Stimulated activated effector memory CD8-positive, alpha-beta T cell treated with anti-CD3 and anti-CD28 coated beads, Interleukin-12 subunit alpha, Interleukin-12 subunit beta, amount 100 ng/mL, for 72 hours (primary cell): Measurements from ENCODE around the gene COMT.
A peak's percentile ranks its signal among the peaks of the same experiment; 100 is the strongest.
"Not testable (repeated sequence)": the region's sequence is repeated elsewhere in the genome, so short reads cannot be mapped to it uniquely, and the experiment has no call there.

Experiments
- ATAC-seq: fragments of 150-1000 bp; cut with Tn5 transposase; 2 replicates; pipeline ENCODE4 v1.10.0; 2021
- DNase-seq, 2 donors: peaks; one replicate each; pipeline ENCODE4 v3.0.0; 2021 to 2022; ENCODE audit warnings: low spot score in 2 of 2
- H3K27ac Mint-ChIP-seq: one replicate; pipeline ENCODE4 v1.8.0; 2022; ENCODE audit warnings: mild to moderate bottlenecking, mixed read lengths
- H3K36me3 Mint-ChIP-seq: one replicate; pipeline ENCODE4 v1.8.0; 2022; ENCODE audit warnings: mild to moderate bottlenecking, mixed read lengths
- H3K4me1 Mint-ChIP-seq: one replicate; pipeline ENCODE4 v1.8.0; 2022; ENCODE audit warnings: mixed read lengths
- H3K4me3 Mint-ChIP-seq: one replicate; pipeline ENCODE4 v1.8.0; 2022; ENCODE audit warnings: mild to moderate bottlenecking, mixed read lengths
- H3K9me3 Mint-ChIP-seq: one replicate; pipeline ENCODE4 v1.8.0; 2022; ENCODE audit warnings: mixed read lengths

COMT gene

GRCh38 chr22:19904174-19904856 is 37.3 kb upstream of the COMT start:
- Mint-ChIP-seq H3K36me3 (no peaks in the 10 kb centered on the region), H3K27ac (no peak overlapping the region), H3K4me1 (peaks cover 1% of the 10 kb centered on the region), H3K4me3 (no peak overlapping the region), H3K9me3 (no peaks in the 10 kb centered on the region)
- ATAC-seq (no peak), DNase-seq (no peak)

GRCh38 chr22:19904935-19905334 is 36.6 kb upstream of the COMT start:
- no peak overlapping the region for H3K4me3 Mint-ChIP-seq

GRCh38 chr22:19905347-19906276 is 36.0 kb upstream of the COMT start:
- DNase-seq (no peak), ATAC-seq (no peak)
- no peaks in the 10 kb centered on the region for H3K9me3 Mint-ChIP-seq
- peaks cover 10% of the 10 kb centered on the region for H3K4me1 Mint-ChIP-seq
- H3K27ac Mint-ChIP-seq, result no peak overlapping the region
- H3K36me3 Mint-ChIP-seq, result no peaks in the 10 kb centered on the region
- H3K4me3 Mint-ChIP-seq, result no peak overlapping the region

More at GRCh38 chr22:19904935-19905334, 36.6 kb upstream of the COMT start:
- ATAC-seq (no peak), DNase-seq (no peak)
- Mint-ChIP-seq H3K9me3 (no peaks in the 10 kb centered on the region), H3K36me3 (no peaks in the 10 kb centered on the region), H3K27ac (no peak overlapping the region), H3K4me1 (peaks cover 8% of the 10 kb centered on the region)

- H3K4me1 Mint-ChIP-seq, ATAC-seq, H3K9me3 Mint-ChIP-seq, H3K4me3 Mint-ChIP-seq, H3K36me3 Mint-ChIP-seq, H3K27ac Mint-ChIP-seq, DNase-seq: not testable (repeated sequence)
Observed at GRCh38 chr22:19906864-19907263, 34.7 kb upstream of the COMT start.

- ATAC-seq, H3K4me1 Mint-ChIP-seq, H3K4me3 Mint-ChIP-seq, H3K27ac Mint-ChIP-seq, H3K36me3 Mint-ChIP-seq, DNase-seq, H3K9me3 Mint-ChIP-seq: not testable (repeated sequence)
Observed at GRCh38 chr22:19907902-19908301, 33.7 kb upstream of the COMT start.

- ATAC-seq (peak; percentile 90), DNase-seq (peak; percentile 67 to 87)
- H3K9me3 Mint-ChIP-seq, result no peaks in the 10 kb centered on the region
- H3K4me3 Mint-ChIP-seq, result no peak overlapping the region
- H3K36me3 Mint-ChIP-seq, result peaks cover 23% of the 10 kb centered on the region
- peak overlapping the region; percentile 68 for H3K27ac Mint-ChIP-seq
- peaks cover 10% of the 10 kb centered on the region for H3K4me1 Mint-ChIP-seq
Observed at GRCh38 chr22:19909350-19910179, 32.0 kb upstream of the COMT start.

- Mint-ChIP-seq H3K36me3 (peaks cover 30% of the 10 kb centered on the region), H3K27ac (peak overlapping the region; percentile 68), H3K4me1 (peaks cover 10% of the 10 kb centered on the region), H3K4me3 (no peak overlapping the region), H3K9me3 (no peaks in the 10 kb centered on the region)
- DNase-seq (no peak), ATAC-seq (no peak)
Observed at GRCh38 chr22:19910180-19910744, 31.3 kb upstream of the COMT start.

- Mint-ChIP-seq H3K36me3 (peaks cover 40% of the 10 kb centered on the region), H3K4me1 (peaks cover 10% of the 10 kb centered on the region), H3K4me3 (no peak overlapping the region), H3K9me3 (no peaks in the 10 kb centered on the region), H3K27ac (no peak overlapping the region)
- ATAC-seq (no peak), DNase-seq (no peak)
Observed at GRCh38 chr22:19911540-19912270, 29.9 kb upstream of the COMT start.

GRCh38 chr22:19912271-19912999 is 29.1 kb upstream of the COMT start:
- DNase-seq, result no peak
- Mint-ChIP-seq H3K4me3 (no peak overlapping the region), H3K9me3 (no peaks in the 10 kb centered on the region), H3K36me3 (peaks cover 40% of the 10 kb centered on the region), H3K27ac (no peak overlapping the region), H3K4me1 (peaks cover 10% of the 10 kb centered on the region)
- ATAC-seq, result no peak

- Mint-ChIP-seq H3K27ac (no peak overlapping the region), H3K4me3 (no peak overlapping the region), H3K4me1 (peaks cover 10% of the 10 kb centered on the region), H3K36me3 (peaks cover 40% of the 10 kb centered on the region), H3K9me3 (no peaks in the 10 kb centered on the region)
- DNase-seq (no peak), ATAC-seq (no peak)
Observed at GRCh38 chr22:19913337-19913936, 28.1 kb upstream of the COMT start.

GRCh38 chr22:19914201-19914943 is 27.2 kb upstream of the COMT start:
- Mint-ChIP-seq H3K9me3 (no peaks in the 10 kb centered on the region), H3K4me1 (peaks cover 8% of the 10 kb centered on the region), H3K36me3 (peaks cover 40% of the 10 kb centered on the region), H3K4me3 (no peak overlapping the region), H3K27ac (peak overlapping the region; percentile 30)
- no peak for ATAC-seq
- DNase-seq, result no peak

- ATAC-seq (no peak), DNase-seq (no peak)
- Mint-ChIP-seq H3K36me3 (peaks cover 40% of the 10 kb centered on the region), H3K27ac (no peak overlapping the region), H3K9me3 (no peaks in the 10 kb centered on the region), H3K4me1 (no peaks in the 10 kb centered on the region), H3K4me3 (no peak overlapping the region)
Observed at GRCh38 chr22:19915287-19915954, 26.2 kb upstream of the COMT start.

- no peaks in the 10 kb centered on the region for H3K4me1 Mint-ChIP-seq
- H3K36me3 Mint-ChIP-seq, result peaks cover 40% of the 10 kb centered on the region
- DNase-seq, result no peak
- H3K9me3 Mint-ChIP-seq, result no peaks in the 10 kb centered on the region
- H3K27ac Mint-ChIP-seq, result no peak overlapping the region
- no peak for ATAC-seq
- no peak overlapping the region for H3K4me3 Mint-ChIP-seq
Observed at GRCh38 chr22:19916006-19916405, 25.6 kb upstream of the COMT start.
